K562 (cell line): ENCODE data around the gene NOP14. TPM values are rescaled to one million over a fixed set of nuclear protein-coding genes. Genes with fewer than 3 reads are reported as not detected.

Source experiments
- ATAC-seq: fragments of 200-7000 bp; cut with Tn5 transposase; 3 replicates; pipeline ENCODE4 v1.9.1; 2020; ENCODE audit warnings: moderate library complexity
- BruUV-seq: library from RNA; stranded (reverse); fragments of 400-500 nt; replicated peaks from 2 replicates; lab custom pipeline; 2021; lab: Mats Ljungman, UMichigan
- CTCF ChIA-PET: fragments of 300-600 bp; formaldehyde crosslinking; extraction: SDS; loops from one replicate; lab custom pipeline; 2021; ENCODE audit warnings: low intra/inter-chr PET ratio; lab: Yijun Ruan, JAX
- POLR2A ChIA-PET: fragments of 300-600, 350-650 bp; sonication (Branson Sonifier 250); formaldehyde crosslinking; extraction: SDS; loops from one replicate; lab custom pipeline; 2021; ENCODE audit warnings: antibody characterized with exemption, inconsistent platforms; lab: Yijun Ruan, JAX
- DNase-seq, 4 experiments: peaks; one replicate each; pipeline versions ENCODE4 v3.0.0 to v3.0.0-alpha.2; 2011 to 2018; ENCODE audit warnings: low spot score in 3 of 4, mixed read lengths in 3 of 4; ENCODE audit errors: extremely low read depth in 1 of 4
- FAIRE-seq: peaks from 2 replicates; lab custom pipeline; 2011; peaks lifted over from hg19 to GRCh38; lab: Jason Lieb, UNC
- H2AFZ ChIP-seq: 2 replicates; pipeline ENCODE4 v1.6.0; 2011; ENCODE audit warnings: low read depth, low read length, control low read depth, inconsistent platforms
- H3K27ac ChIP-seq: fragments of 200-600 bp; 3 replicates; pipeline ENCODE4 v1.8.0; 2011; ENCODE audit warnings: low read depth, mild to moderate bottlenecking, control low read depth, inconsistent platforms, low read length, moderate library complexity, mixed read lengths; ENCODE audit errors: extremely low read depth
- H3K27me3 ChIP-seq, 2 experiments: fragments of 300-600 bp in 1 of 2; 2 replicates in 1 of 2; 3 replicates in 1 of 2; pipeline versions ENCODE4 v1.6.0 to v1.8.0; 2011; ENCODE audit warnings: inconsistent platforms in 2 of 2, low read length in 2 of 2, mild to moderate bottlenecking in 1 of 2, mixed read lengths in 1 of 2, moderate library complexity in 1 of 2; ENCODE audit not compliant: control insufficient read depth in 2 of 2, insufficient read depth in 2 of 2
- H3K36me3 ChIP-seq: fragments of 300-600 bp; 3 replicates; pipeline ENCODE4 v1.8.0; 2011; ENCODE audit warnings: mild to moderate bottlenecking, low read length, inconsistent platforms; ENCODE audit not compliant: control insufficient read depth, insufficient read depth
- H3K4me1 ChIP-seq, 2 experiments: fragments of 200-600 bp in 1 of 2; replicated peaks in 1 of 2; 2 replicates in 1 of 2; 3 replicates in 1 of 2; pipeline versions ENCODE4 v1.5.1 to v1.8.0; 2011; ENCODE audit warnings: inconsistent platforms in 2 of 2, low read length in 2 of 2, mild to moderate bottlenecking in 1 of 2, mixed read lengths in 1 of 2, moderate library complexity in 1 of 2; ENCODE audit not compliant: control insufficient read depth in 2 of 2, insufficient read depth in 2 of 2
- H3K4me2 ChIP-seq: 2 replicates; pipeline ENCODE4 v1.6.1; 2011; ENCODE audit warnings: low read length, control low read depth, inconsistent platforms, mixed read lengths; ENCODE audit not compliant: insufficient read depth
- H3K4me3 ChIP-seq: fragments of 200-600 bp; sonication (generic), shearing (Covaris generic); 2 replicates; pipeline ENCODE4 v1.5.1; 2016; ENCODE audit warnings: control low read depth, inconsistent platforms
- H3K79me2 ChIP-seq: fragments of 200-600 bp; 3 replicates; pipeline ENCODE4 v1.8.0; 2011; ENCODE audit warnings: low read length, inconsistent platforms; ENCODE audit not compliant: control insufficient read depth, insufficient read depth
- H3K9ac ChIP-seq, 2 experiments: 2 replicates each; pipeline versions ENCODE4 v1.6.0 to v1.6.1; 2011; ENCODE audit warnings: low read depth in 2 of 2, low read length in 2 of 2, control low read depth in 1 of 2, inconsistent platforms in 1 of 2, mild to moderate bottlenecking in 1 of 2, mixed read lengths in 1 of 2; ENCODE audit not compliant: insufficient read depth in 1 of 2
- H3K9me1 ChIP-seq: one replicate; pipeline ENCODE4 v1.6.0; 2011; ENCODE audit warnings: inconsistent platforms, mild to moderate bottlenecking, low read length, moderate library complexity; ENCODE audit not compliant: control insufficient read depth, insufficient read depth
- H3K9me3 ChIP-seq: replicated peaks from 2 replicates; pipeline ENCODE4 v1.5.1; 2011; ENCODE audit warnings: low read depth, low read length, inconsistent platforms; ENCODE audit not compliant: control insufficient read depth, insufficient read depth
- H4K20me1 ChIP-seq: replicated peaks from 2 replicates; pipeline ENCODE4 v1.6.1; 2011; ENCODE audit warnings: low read length, inconsistent platforms, mixed read lengths; ENCODE audit not compliant: control insufficient read depth, insufficient read depth
- CHAMP1 ChIP-seq: fragments of 450-650 bp; IDR thresholded peaks from 2 replicates; pipeline ENCODE4 v1.6.1; 2016; ENCODE audit warnings: mild to moderate bottlenecking
- HEY1 ChIP-seq: fragments of 250-450 bp; sonication (Bioruptor Pico); IDR thresholded peaks from 2 replicates; pipeline ENCODE4 v1.5.0; 2020; ENCODE audit warnings: mild to moderate bottlenecking, moderate library complexity, borderline replicate concordance
- ILK ChIP-seq: fragments of 450-650 bp; IDR thresholded peaks from 2 replicates; pipeline ENCODE4 v1.6.1; 2016; ENCODE audit warnings: missing genetic modification characterization, low read depth, mild to moderate bottlenecking, missing compliant biosample characterization, moderate library complexity, borderline replicate concordance
- MCM5 ChIP-seq: fragments of 450-650 bp; IDR thresholded peaks from 2 replicates; pipeline ENCODE4 v1.6.1; 2016; ENCODE audit warnings: low read depth
- PPARD ChIP-seq: fragments of 250-450 bp; sonication (Bioruptor Pico); IDR thresholded peaks from 2 replicates; pipeline ENCODE4 v1.8.0; 2022; ENCODE audit warnings: inconsistent platforms, mild to moderate bottlenecking, moderate library complexity
- TBL1XR1 ChIP-seq, 2 experiments: IDR thresholded peaks; 2 replicates each; pipeline ENCODE4 v1.6.1; 2012; ENCODE audit warnings: improper control_type of control experiment in 2 of 2, low read length in 2 of 2, mild to moderate bottlenecking in 1 of 2
- ZNF197 ChIP-seq: fragments of 200-800 bp; sonication (Bioruptor generic); IDR thresholded peaks from 2 replicates; pipeline ENCODE4 v1.6.1; 2016; ENCODE audit warnings: low read depth, missing genetic modification characterization, missing compliant biosample characterization
- ZNF518B ChIP-seq: fragments of 250-450 bp; sonication (Bioruptor Pico); IDR thresholded peaks from 2 replicates; pipeline ENCODE4 v1.5.0; 2021; ENCODE audit warnings: mild to moderate bottlenecking, moderate library complexity
- WGBS: fragments of 100-300 bp; shearing (Covaris generic); methylation state at CpG from one replicate; pipeline ENCODE4 v1.1.6; 2016; ENCODE audit warnings: low coverage, mixed read lengths; ENCODE audit not compliant: insufficient coverage; ENCODE audit errors: missing lambda C conversion rate; 5-methylcytosine and 5-hydroxymethylcytosine counted together
- in situ Hi-C: fragments of 300-500 bp; cut with MboI; formaldehyde crosslinking; loops from 4 replicates; pipeline ENCODE4 v1.15.0; 2018; ENCODE audit warnings: inconsistent platforms, mixed read lengths
- intact Hi-C: fragments of 100-400 bp; cut with micrococcal nuclease; formaldehyde crosslinking; loops from 2 replicates; pipeline ENCODE4 v1.14.2; 2022
- polyA plus RNA-seq, 8 experiments: library from polyadenylated mRNA; depleted of rRNA in 4 of 8; stranded (reverse) in 5 of 8; unstranded in 3 of 8; fragments of >200 nt; fragmentation: Nextera tagmentation in 2 of 8; fragmentation: Illumina TruSeq in 1 of 8; extraction: Ambion mirVana in 2 of 8; extraction: Trizol in 1 of 8; gene quantifications; 2 replicates each; pipeline versions ENCODE4 v1.2.1 to v1.2.3, GENCODE V29; 2011 to 2014; ENCODE audit warnings: inconsistent platforms in 1 of 8, missing spikeins in 1 of 8
- total RNA-seq, 7 experiments: library from RNA; depleted of rRNA in 6 of 7; stranded (reverse); fragments of >200 nt in 6 of 7; fragmentation: Illumina TruSeq in 2 of 7; extraction: Trizol in 2 of 7; gene quantifications; 2 replicates each; pipeline versions ENCODE4 v1.2.1 to v1.2.3, GENCODE V29; 2011 to 2021; ENCODE audit warnings: low replicate concordance in 1 of 7

Gene NOP14
- total and polyA plus RNA-seq, 9 of the 15 experiments (the other 6 are each of a cell fraction or from before 2014, with no cell fraction given): 12.7 to 76.0 (median 50.9) TPM

- no peak for ATAC-seq
- H3K4me2 ChIP-seq: no peak overlapping the region
- ChIA-PET CTCF (no interaction called here), POLR2A (interaction anchor here (0.6 kb wide), 1 partner anchor 9 kb away, joined by 3 read pairs; no protein-coding TSS in a partner anchor)
- no peak overlapping the region for H3K4me3 ChIP-seq
- no peaks in the 10 kb centered on the region for H3K9me1 ChIP-seq
- 0 out of 4 replicates have a peak overlapping the region, but pooled peaks of 1 of the 2 experiments have one; percentile 31 for H3K9ac ChIP-seq
- TF ChIP-seq ZNF518B (CRISPR knock-in tag): no peak
- no peak for TF ChIP-seq HEY1 (CRISPR knock-in tag)
- TF ChIP-seq ILK: no peak
- no peak for TF ChIP-seq CHAMP1
- TF ChIP-seq TBL1XR1 (IDR thresholded peaks at IDR 0.05; ENCODE audit: low read length in 2 of 2): no peak
- TF ChIP-seq PPARD (CRISPR knock-in tag): no peak
- TF ChIP-seq MCM5: no peak
- TF ChIP-seq ZNF197: no peak
- peaks cover 17 to 42% of the 10 kb centered on the region in 2 experiments; a peak in 4 of 5 replicates for H3K4me1 ChIP-seq
- peaks cover 17% of the 10 kb centered on the region; the same call in 1 of the 2 replicates for H4K20me1 ChIP-seq
- no peak overlapping the region for H3K27ac ChIP-seq
- no peak for DNase-seq
- no peak for FAIRE-seq
- H2AFZ ChIP-seq: no peak overlapping the region
- peaks cover 74% of the 10 kb centered on the region for H3K36me3 ChIP-seq
- no TSS peak for BruUV-seq
- intact Hi-C loops (no loop called here), in situ Hi-C loops (no loop called here)
- no peaks in the 10 kb centered on the region for H3K27me3 ChIP-seq
- H3K9me3 ChIP-seq: no peaks in the 10 kb centered on the region
- H3K79me2 ChIP-seq: peaks cover 18% of the 10 kb centered on the region; the same call in 2 of the 3 replicates
- 91% methylated on average over 14 of the region's 14 CpGs for WGBS
These were observed 24.3 kb downstream of the NOP14 start for GRCh38 chr4:2938906-2939305.
